Femur (tissue), 1 donor: ENCODE measurements around the gene MPRIP.
"Not testable (repeated sequence)": the region's sequence is repeated elsewhere in the genome, so short reads cannot be mapped to it uniquely, and the experiment has no call there.

ENCODE experiments used
- DNase-seq: peaks from one replicate; pipeline ENCODE4 v3.0.0-alpha.2; 2017

Gene MPRIP

DNA sequence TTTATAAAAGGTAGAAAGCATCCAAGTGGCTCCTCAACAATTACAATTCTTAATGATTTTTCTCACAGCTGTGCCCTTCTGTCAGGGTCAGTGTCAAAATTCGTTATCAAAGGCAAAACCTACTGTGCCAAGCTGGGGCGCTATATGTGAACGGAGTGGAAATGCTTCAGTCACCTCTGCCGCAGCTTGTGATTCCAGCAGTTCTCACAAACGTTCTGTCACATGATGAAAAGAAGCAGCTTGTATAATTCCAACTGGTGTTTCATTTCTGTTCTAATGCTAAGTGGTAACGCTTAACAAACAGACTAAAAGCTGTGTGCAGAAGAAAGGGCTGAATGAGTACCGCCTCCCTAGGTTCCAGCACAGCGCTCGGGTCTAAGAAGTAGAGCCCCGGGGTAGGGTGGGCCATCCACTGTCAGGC lies 149.7 kb downstream of the MPRIP start:
- no peak for DNase-seq

DNA sequence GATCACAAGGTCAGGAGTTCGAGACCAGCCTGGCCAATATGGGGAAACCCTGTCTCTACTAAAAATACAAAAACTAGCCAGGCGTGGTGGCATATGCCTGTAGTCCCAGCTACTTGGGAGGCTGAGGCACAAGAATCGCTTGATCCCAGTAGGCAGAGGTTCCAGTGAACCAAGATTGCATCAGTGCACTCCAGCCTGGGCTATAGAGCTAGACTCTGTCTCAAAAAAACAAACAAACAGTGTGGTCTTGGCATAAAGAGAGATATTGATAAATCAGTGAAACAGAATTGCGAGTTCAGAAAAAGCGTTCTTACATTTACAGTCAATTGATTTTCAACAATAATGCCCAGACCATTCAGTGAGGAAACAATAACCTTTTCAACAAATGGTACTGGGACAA lies 153.2 kb downstream of the MPRIP start:
- not testable (repeated sequence) for DNase-seq

DNA sequence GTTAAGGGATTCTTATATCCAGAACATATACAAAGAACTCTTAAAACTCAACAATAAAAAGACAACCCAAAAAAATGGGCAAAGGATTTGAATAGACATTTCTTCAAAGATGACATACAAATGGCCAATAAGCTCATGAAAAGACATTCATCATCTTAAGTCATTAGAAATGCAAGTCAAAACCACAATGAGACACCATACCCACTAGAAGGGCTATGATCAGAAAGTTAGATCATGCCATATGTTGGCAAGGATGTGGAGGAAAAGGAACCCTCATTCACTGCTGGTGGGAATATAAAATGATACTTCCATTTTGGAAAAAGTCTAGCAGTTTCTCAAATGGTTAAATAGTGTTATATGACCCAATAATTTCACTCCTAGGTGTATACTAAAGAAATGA lies 154.5 kb downstream of the MPRIP start:
- DNase-seq: no peak

DNA sequence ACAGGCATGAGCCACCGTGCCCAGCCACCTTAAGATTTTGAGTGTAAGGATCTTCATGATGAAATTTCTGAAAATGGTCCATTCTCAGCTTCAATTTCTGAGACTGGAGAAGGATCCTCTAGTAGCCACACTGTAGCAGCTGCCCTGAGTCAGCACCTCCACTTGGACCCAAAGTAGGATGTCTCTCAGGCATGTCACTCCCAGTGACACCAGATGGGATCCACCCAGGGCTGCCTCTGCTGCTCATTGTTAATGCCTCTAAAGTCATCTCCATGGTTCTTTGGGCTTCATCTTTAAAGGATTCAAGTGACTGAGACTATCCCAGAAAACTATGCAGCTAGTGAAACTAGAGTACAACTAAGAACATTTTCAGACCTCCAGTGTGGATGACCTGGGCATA lies 156.0 kb downstream of the MPRIP start:
- DNase-seq: no peak

DNA sequence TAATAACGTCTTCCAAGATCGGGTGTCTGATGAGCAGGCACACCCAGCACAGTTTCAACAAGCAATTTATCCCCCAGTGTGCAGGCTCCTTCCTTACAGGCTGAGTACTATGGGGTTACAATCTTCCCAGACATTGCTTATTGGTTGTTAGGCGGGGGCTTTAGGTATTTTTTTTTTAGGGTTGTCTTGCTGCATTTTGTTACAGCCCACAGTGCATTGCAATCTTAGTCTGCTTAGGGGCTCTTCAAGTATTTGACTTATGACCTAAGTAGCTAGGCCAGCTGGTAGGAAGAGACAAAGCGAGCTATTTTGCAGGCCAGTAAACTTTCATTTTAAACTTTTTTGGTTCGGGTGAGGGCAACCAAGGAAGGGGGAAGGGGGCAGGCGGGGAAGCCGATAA lies 158.1 kb downstream of the MPRIP start:
- DNase-seq: no peak

DNA sequence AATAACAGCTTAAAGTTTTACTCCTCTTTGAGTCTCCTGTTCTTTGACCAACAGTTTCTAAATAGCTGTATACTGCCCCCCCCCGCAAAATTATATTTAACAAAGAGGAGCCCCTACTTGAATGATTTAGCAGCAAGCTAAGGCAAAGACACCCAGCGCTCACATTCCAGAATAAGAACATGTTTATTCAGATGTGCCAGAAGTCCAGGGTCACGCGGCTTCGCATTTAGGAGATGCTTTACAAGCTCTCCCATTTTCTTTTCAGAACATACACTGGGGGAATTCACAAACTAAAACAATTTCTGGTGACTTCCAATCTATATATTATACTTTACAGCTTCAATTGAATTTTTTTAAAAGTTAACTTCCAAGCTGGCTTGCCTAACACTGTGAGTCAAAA lies 158.6 kb downstream of the MPRIP start:
- DNase-seq: no peak

DNA sequence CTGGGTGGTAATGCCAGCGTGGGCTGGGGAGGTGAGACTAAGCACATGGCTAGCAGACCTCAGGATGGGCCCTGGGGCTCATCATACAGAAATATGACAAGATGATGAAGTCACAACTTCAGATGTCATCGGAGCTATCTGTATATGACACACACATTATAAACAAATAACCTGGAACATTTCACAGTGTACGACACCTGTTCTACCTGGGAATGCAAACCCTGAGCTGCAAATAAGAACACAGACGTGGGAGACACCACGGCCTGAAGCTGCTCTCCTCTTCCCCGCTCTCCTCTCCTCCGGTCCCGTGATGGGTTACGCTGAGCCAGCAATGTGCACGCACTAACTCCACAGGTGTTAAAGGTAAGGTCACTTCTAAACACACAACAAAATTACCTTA lies 159.0 kb downstream of the MPRIP start:
- DNase-seq: no peak

DNA sequence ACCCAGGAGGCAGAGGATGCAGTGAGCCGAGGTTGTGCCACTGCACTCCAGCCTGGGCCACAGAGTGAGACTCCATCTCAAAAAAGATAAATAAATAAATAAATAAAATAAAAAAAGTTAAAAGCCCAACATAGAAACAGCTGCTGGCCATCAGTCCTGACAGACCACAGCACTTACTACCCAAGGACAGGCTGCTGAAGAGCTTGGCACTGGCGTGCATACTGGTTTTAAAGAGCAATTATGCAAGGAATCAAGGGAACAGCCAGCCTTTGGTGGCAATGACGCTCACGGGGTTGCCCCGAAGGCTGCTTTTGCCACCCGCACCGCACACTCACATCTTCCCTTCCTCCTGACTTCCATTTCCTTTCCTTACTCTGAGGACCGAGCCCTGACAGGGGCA lies 159.7 kb downstream of the MPRIP start:
- no peak for DNase-seq

DNA sequence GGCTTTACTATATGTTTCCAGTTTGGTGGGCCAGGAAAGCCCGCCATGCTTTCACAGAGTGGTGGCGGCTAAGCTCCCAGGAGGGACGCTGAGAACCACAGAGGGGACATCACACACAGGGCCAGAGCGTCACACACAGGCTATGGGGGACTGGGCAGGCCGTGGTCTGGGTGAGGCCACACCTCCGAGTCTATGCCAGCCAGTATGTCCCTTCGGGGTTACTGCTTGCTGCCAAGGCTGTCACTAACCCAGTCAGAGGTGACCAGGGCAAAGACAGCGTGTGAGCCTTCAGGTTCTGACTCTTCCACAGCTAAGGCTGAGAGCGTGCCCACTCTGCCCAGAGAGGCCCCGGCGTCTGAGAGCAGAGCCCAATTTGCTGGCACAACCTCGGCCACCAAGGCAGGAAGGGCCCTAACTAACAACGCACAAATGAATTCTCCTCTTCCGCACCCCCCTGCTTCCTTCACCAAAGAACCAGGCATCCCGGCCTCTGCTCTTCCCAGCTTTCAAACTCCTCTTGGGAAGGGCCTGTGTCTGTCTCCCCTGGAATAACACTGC lies 161.0 kb downstream of the MPRIP start:
- DNase-seq: no peak

DNA sequence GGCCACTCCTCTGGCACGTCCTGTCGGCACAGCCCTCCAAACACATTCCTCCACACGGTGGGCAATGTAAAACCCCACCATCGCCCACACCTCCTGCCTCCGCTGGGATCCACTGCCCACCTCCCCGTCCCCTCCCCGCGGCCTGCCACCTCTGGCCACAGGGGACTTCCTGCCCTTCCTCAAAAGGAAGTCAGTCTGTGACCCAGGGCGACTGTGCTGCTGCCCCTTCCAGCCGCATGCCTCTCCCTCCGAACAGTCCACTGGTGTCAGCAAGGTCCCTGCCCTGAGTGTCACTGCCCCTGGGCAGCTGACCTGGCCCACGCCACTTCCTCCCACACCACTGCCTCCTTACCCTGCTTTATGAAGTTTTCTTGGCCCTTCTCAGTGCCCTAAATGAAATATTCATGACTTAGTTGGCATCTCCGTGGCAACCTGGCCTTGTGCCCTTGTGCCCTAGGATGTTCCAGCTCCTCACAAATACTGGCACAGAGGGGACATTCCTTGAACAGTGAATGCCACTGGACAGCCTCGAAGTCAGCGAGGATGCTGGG lies 161.9 kb downstream of the MPRIP start:
- peak; percentile 58 for DNase-seq

DNA sequence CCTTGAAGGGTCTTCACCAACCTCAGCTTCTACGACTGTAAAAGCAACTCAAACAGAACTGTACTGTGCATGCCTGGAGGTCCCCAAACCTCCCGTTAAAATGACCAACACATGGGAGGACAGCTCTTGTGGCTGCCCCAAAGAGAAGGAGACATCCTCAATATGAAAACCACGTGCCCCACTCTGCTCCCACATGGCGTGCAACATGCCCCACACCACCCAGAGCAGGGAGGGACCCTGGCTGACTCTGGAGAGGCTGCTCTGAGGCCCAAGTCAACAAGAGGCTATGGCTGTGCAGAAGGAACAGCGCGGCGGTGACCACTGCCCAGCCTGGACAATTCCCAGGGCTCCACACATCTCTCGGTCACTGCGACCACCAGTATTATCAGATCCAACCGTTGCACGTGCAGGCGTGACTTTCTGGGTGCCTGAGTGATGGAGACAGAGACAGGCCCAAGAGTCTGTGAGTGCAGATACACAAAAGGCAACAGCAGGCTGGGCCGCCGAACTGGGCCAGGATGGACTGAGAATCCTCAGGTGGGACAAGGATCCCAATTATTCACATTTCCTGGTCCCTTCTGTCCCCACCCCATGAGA lies 162.5 kb downstream of the MPRIP start:
- no peak for DNase-seq

DNA sequence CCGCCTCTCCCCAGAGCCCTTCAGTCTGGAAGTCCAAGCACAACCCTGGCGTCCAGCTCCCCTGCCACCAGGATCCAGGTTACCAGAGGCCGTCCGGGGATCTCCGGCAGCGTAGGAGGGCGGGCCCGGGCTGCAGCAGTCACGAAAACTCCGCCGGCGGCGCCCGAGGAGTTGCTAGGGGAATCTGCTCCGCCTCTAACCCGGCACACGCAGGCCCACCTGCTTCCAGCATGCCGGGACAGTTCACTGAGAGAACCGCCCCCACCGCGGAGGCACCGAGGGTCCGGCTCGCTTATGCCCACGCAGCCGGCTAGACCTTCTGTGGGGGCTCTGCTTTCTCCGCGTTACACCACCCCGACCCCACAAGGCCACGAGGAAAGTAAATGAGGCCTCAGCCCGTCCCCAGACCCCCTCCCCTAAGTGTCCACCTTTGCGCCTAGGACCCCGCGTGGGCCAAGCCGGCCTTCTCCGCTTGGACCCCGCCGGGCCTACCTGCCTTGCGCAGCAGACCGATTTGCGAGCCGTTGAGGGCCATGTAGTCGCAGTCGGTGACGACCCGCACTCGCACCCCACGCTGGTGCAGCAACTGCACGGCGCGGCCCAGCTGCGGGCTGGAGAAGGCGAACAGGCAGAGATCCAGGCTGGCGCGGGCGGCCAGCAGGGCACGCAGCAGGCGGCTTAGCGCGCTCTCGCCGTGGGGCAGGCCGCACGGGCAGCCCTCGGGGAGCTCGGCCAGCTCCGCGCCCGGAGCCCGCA lies 163.3 kb downstream of the MPRIP start:
- peak; percentile 69 for DNase-seq

DNA sequence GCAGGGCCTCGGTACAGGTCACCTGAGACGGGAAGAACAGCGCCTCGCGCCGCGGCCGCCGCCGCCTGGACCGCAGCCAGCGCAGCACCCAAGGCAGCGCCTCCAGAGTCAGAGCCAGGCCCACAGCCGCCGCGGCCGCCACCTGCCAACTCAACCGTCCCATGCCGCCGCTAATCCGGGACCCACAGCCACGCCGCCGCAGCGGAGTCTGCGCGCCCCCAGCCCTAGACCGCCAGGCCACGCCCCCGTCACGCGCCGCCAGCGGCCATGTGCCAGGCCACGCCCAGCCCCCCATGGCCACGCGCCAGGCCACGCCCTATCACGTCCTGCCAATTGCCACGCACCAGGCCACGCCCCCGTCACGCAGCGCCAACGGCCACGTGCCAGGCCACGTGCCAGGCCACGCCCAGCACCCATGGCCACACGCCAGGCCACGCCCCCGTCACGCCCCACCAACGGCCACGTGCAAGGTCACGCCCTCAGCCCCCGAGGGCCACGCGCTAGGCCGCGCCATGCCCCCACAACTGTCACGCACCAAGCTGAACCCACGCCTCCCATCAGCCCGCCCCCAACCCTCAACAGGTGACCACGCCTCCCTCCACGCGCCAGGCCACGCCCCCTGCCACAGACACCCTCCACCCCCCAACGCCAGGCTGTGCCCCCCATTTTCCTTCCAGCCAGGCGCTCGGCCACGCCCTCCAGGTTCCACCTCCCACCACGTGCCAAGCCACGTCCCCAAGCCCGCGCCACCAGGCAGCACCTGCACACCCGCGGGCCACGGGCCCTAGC lies 164.1 kb downstream of the MPRIP start, which contains the start of gene PLD6:
PLD6 (minus strand) TSS at position 210 of the 789 bp plus-strand sequence; CDS start at position 163, 47 bp downstream.
- peak; percentile 86 for DNase-seq

DNA sequence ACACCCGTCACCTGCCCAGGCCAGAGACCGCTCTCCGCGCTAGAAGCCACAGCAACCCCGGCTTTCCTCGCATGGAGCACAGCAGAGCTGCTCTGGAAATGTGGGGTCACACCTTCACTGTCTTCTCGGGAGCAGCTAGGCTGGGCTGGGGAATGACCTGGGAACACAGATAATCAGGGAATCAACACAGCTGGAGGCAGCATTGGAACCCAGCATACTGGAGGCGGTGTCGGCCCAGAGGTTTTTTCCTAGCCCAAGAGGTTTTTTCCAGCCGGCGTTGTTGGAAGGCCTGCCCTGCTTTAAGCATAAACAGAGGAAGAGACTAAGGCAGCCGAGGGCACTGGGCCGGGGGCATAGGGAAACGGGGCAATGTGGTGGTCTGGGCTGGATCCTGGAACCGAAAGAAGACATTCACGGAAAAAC lies 164.7 kb downstream of the MPRIP start:
- no peak for DNase-seq

DNA sequence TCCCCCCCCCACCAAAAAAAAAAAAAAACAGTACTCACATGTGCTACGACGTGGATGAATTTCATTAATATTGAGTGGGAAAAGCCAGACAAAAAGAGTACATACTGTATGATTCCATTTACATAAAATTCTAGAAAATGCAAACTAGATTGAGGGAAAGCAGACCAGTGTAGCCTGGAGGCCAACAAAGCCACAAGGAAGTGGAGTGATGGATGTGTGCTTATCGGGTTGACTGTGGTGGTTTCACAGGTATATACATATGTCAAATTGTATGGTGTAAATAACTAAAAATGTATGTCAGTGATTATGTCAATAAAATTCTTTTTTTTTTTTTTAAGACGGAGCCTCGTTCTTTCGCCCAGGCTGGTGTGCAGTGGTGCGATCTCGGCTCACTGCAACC lies 165.7 kb downstream of the MPRIP start:
- DNase-seq: no peak

DNA sequence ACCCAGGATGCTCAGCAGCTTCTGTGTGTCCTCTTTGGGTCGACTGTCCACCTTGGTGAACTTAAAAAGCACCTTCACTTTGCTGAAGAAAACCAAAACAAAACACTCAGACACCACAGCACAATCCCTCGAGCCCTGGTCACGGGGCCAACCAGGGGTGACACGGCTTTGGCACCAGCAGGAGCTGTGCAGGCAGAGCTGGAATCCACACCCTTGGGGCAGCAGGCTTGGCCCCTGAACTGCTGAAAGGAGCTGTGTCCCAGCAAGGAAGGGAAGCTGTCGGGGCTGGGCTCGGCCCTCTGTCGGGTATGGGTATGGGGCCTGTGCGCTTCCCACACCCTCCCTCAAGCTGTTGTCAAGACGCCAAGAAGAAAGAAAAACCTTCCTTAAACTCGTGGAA lies 171.5 kb downstream of the MPRIP start:
- DNase-seq: no peak

DNA sequence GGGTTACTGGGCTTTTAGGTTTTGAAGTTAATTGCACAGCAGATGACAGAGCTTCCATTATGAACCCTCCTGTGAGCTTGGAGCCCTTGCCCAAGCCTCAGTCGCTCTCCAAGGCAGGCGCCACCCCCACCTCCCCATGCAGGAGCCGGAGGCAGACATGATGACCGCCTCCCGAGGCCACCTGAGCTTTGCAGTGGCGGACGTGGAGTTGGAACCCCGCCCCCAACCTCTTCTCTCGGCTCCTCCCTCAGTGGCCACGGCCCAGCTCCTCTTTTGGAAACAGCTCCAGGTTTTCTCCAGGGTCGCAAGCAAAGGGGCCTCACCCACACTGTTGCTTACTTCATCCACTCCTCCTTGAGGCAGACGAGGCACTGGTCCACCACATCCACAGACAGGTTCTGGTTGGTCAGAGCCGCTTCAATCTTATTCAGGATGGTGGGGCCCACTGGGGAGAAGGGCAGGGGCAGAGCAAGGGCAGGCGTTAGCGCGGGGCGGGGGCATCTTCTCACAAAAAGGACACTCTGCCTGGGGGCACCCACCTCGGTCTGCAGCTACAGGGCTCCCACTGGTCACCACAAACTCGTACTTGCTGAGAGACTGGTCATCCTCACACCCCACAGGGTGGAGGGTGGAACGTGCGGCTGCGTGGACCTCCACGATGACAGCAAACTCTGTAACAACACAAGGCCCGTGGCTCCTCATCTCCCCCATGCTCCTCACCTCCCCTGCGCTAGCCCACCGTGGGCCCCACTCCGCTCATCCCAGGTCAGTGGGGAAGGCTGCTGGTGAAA lies 172.6 kb downstream of the MPRIP start:
- DNase-seq: no peak

DNA sequence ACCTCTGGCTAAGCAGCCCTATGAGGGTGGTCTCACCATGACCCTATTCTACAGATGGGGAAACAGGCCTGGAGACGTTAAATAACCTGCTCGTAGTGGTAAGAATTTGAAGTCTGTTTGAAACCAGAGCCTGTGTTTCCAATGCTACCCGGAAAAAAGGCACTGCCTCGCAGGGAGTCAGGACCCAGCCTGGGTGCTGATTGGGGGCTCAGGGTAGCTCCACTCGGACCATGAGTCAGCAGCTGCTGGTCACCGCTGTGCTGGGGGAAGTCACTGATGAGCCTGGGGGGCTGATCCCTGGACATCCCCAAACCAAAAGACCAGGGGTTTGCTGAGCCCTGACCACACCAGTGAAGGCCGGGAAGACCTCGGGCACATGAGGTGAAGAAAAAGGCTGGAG lies 173.3 kb downstream of the MPRIP start:
- DNase-seq: no peak

DNA sequence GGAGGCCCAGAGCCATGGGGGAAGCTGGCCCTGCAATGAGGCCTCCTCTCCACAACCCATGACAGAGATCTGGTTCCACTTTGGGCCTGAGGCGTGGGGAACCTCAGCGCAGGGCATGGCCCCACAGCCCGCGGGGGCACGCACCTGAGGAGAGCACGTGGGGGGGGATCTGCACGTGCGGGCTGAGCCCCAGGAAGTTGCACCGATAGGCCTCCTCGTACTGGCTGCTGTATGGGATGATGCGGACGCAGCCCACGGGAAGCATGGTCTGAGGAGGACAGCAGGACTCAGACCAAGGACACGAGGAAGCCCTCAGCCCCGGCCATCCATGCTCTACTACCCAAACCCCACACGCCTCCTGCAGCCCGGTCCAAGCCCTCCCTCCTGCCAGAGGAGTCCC lies 174.0 kb downstream of the MPRIP start:
- DNase-seq: no peak

DNA sequence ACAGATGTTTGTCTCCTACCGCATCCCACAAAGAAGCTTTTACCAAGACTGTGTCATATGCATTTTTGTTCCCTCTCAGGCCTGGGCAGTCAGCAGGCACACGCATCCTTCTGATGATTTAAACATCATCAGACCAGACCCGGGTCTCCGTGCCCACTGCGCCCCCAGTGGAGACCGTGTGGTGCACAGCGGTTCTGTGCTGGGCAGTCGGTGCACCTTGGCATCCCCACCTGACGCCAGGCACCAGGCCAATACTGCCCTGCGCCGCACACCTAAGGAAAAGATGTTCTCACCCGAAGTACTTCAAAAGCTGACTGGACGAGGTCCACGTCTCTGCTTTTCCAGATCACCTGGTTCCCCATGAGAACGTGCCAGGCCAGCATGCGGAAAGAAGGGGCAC lies 174.5 kb downstream of the MPRIP start:
- DNase-seq: no peak

DNA sequence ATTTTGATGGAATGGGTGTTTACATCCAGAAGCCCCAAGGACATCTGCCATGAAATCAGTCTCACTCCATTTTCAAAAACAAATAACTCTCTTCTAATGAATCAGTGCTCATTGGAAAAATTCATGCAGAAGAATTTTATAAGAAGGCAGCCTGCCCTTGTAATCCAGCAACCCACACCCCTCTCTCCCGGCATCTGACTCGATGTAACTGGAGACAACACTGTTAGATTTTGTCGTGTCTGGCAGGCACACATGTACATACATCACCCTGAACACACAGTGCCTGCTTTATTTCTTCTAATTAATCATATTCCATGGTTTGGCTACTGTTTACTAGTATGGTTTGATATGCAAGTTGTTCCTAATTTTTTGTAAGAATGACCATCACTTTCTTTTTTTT lies 175.7 kb downstream of the MPRIP start:
- no peak for DNase-seq

DNA sequence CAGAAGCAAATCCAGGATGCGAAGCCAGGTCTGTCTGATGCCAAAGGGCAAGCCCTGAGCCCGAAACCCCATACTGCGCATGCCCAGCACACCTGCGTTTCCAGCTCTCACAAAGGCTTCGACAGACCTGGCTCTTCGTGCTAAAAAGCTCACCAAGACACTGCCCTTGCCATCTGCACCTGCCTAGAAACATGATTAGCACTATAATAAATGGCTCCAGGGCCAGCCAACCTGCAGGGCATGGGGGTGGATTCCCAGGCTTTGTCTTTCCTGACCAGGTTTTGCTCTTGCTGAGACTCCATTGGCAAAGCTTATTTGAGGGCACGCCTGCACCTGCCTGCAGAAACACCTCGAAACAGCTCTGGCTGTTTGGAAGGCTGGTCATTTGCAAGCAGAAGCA lies 178.3 kb downstream of the MPRIP start:
- DNase-seq: no peak
